GM12875 (cell line): ENCODE data around the gene TMEM139.

ENCODE experiments used
- H3K4me3 ChIP-seq: one replicate; pipeline ENCODE4 v1.5.1; 2011; ENCODE audit warnings: low read depth, low read length, control low read depth
- CTCF ChIP-seq: IDR thresholded peaks from 2 replicates; pipeline ENCODE4 v1.5.1; 2011; ENCODE audit warnings: low read depth, mild to moderate bottlenecking, control low read depth, inconsistent platforms, low read length, moderate library complexity, borderline replicate concordance; ENCODE audit not compliant: insufficient read depth

TMEM139 gene

GRCh38 chr7:143257501-143257900 lies 27.3 kb upstream of the TMEM139 start:
- TF ChIP-seq CTCF = no peak
- no peak overlapping the region for H3K4me3 ChIP-seq

- no peak for TF ChIP-seq CTCF
- no peak overlapping the region for H3K4me3 ChIP-seq
Observed at GRCh38 chr7:143258831-143259230, 25.9 kb upstream of the TMEM139 start.

- no peak for TF ChIP-seq CTCF
- no peak overlapping the region for H3K4me3 ChIP-seq
Observed at GRCh38 chr7:143259765-143260164, 25.0 kb upstream of the TMEM139 start.

GRCh38 chr7:143261901-143262300 lies 22.9 kb upstream of the TMEM139 start:
- TF ChIP-seq CTCF = no peak
- no peak overlapping the region for H3K4me3 ChIP-seq

GRCh38 chr7:143263266-143264195 lies 21.2 kb upstream of the TMEM139 start, which contains the start of gene GSTK1:
TSS of gene GSTK1 (plus strand) at chr7:143263441. CDS start at chr7:143263514, 73 bp downstream.
- H3K4me3 ChIP-seq = peak within 1 kb of the TSS; percentile 76
- TF ChIP-seq CTCF = no peak

- H3K4me3 ChIP-seq = peak overlapping the region; percentile 76
Observed at GRCh38 chr7:143264196-143264568, 20.6 kb upstream of the TMEM139 start.

GRCh38 chr7:143265017-143265693 lies 19.6 kb upstream of the TMEM139 start:
- H3K4me3 ChIP-seq = no peak overlapping the region
- TF ChIP-seq CTCF = no peak
